T-cell (primary cell): Measurements from ENCODE around the gene F11. TPM values are rescaled to one million over a fixed set of nuclear protein-coding genes. Genes with fewer than 3 reads are reported as not detected.
"Not testable (repeated sequence)": the region's sequence is repeated elsewhere in the genome, so short reads cannot be mapped to it uniquely, and the experiment has no call there.

ENCODE experiments used
- ATAC-seq, 4 experiments: fragments of 200-7000 bp in 3 of 4; fragments of 150-1000 bp in 1 of 4; cut with Tn5 transposase; replicated peaks in 1 of 4; 1 replicate in 3 of 4; 2 replicates in 1 of 4; pipeline ENCODE4 v1.10.0; 2021; ENCODE audit warnings: moderate library complexity in 3 of 4, mild to moderate bottlenecking in 2 of 4, moderate number of reproducible peaks in 1 of 4
- CTCF ChIA-PET, 2 donors: fragments of 300-600 bp; sonication (Branson Sonifier 250); formaldehyde crosslinking; loops; one replicate each; lab custom pipeline; 2022; ENCODE audit warnings: antibody characterized with exemption in 2 of 2; lab: Charles Lee
- POLR2A ChIA-PET, 2 donors: fragments of 300-600 bp; sonication (Branson Sonifier 250); formaldehyde crosslinking; loops; one replicate each; lab custom pipeline; 2022; ENCODE audit warnings: antibody characterized with exemption in 2 of 2; lab: Charles Lee
- DNase-seq, 35 experiments: peaks; one replicate each; pipeline versions ENCODE4 v3.0.0 to v3.0.0-alpha.2; 2013 to 2023
- H3K27ac ChIP-seq: one replicate; pipeline ENCODE4 v1.5.1; 2013; ENCODE audit warnings: low read length
- H3K27me3 ChIP-seq, 2 experiments: replicated peaks in 1 of 2; 1 replicate in 1 of 2; 2 replicates in 1 of 2; pipeline versions ENCODE4 v1.6.1 to v1.7.0; 2013; ENCODE audit warnings: low read length in 1 of 2, mixed read lengths in 1 of 2; ENCODE audit not compliant: control insufficient read depth in 2 of 2, insufficient read depth in 2 of 2; ENCODE audit errors: extremely low read depth in 1 of 2
- H3K36me3 ChIP-seq, 2 donors: 1 replicate in 1 of 2; 2 replicates in 1 of 2; pipeline versions ENCODE4 v1.6.1 to v1.7.0; 2013; ENCODE audit warnings: low read length in 1 of 2; ENCODE audit not compliant: control insufficient read depth in 2 of 2, insufficient read depth in 1 of 2; ENCODE audit errors: extremely low read depth in 1 of 2
- H3K4me1 ChIP-seq, 2 experiments: 1 replicate in 1 of 2; 2 replicates in 1 of 2; pipeline versions ENCODE4 v1.6.1 to v1.7.0; 2013; ENCODE audit warnings: low read length in 2 of 2, mixed read lengths in 1 of 2; ENCODE audit not compliant: insufficient read depth in 2 of 2, control insufficient read depth in 1 of 2; ENCODE audit errors: extremely low read depth in 1 of 2
- H3K4me3 ChIP-seq, 2 donors: 1 replicate in 1 of 2; 2 replicates in 1 of 2; pipeline versions ENCODE4 v1.5.1 to v1.7.0; 2013; ENCODE audit warnings: mild to moderate bottlenecking in 2 of 2, low read length in 1 of 2, moderate library complexity in 1 of 2; ENCODE audit not compliant: control insufficient read depth in 1 of 2; ENCODE audit errors: extremely low read depth in 1 of 2
- H3K9me3 ChIP-seq: 2 replicates; pipeline ENCODE4 v1.7.0; 2013
- H3K27ac Mint-ChIP-seq, 2 donors: one replicate each; pipeline ENCODE4 v1.8.0; 2020 to 2021; ENCODE audit warnings: mild to moderate bottlenecking in 2 of 2, mixed read lengths in 2 of 2
- H3K27me3 Mint-ChIP-seq, 2 donors: one replicate each; pipeline ENCODE4 v1.8.0; 2021 to 2022; ENCODE audit warnings: mixed read lengths in 2 of 2
- H3K36me3 Mint-ChIP-seq: one replicate; pipeline ENCODE4 v1.8.0; 2021; ENCODE audit warnings: mixed read lengths
- H3K4me1 Mint-ChIP-seq, 3 donors: one replicate each; pipeline ENCODE4 v1.8.0; 2020 to 2022; ENCODE audit warnings: mixed read lengths in 3 of 3, mild to moderate bottlenecking in 1 of 3
- H3K4me3 Mint-ChIP-seq, 3 donors: one replicate each; pipeline ENCODE4 v1.8.0; 2020 to 2022; ENCODE audit warnings: mild to moderate bottlenecking in 3 of 3, mixed read lengths in 3 of 3, moderate library complexity in 3 of 3
- H3K9me3 Mint-ChIP-seq, 3 donors: one replicate each; pipeline ENCODE4 v1.8.0; 2020 to 2022; ENCODE audit warnings: mixed read lengths in 3 of 3
- WGBS: methylation state at CpG from one replicate; pipeline ENCODE4 v1.1.5; 2013; ENCODE audit warnings: missing lambda C conversion rate; ENCODE audit not compliant: insufficient coverage; 5-methylcytosine and 5-hydroxymethylcytosine counted together
- total RNA-seq, 35 experiments: library from RNA in 6 of 35; stranded (reverse) in 6 of 35; fragments of 120-200 nt in 1 of 35; gene quantifications; one replicate each; pipeline versions ENCODE4 v1.2.1 to v1.2.4 and lab custom pipeline; 2013 to 2026

F11 gene
- total RNA-seq, 5 donors from 2014 or later (not counting 1 experiment from before 2014, with no cell fraction given) = 0.38 TPM; not detected in 4

DNA sequence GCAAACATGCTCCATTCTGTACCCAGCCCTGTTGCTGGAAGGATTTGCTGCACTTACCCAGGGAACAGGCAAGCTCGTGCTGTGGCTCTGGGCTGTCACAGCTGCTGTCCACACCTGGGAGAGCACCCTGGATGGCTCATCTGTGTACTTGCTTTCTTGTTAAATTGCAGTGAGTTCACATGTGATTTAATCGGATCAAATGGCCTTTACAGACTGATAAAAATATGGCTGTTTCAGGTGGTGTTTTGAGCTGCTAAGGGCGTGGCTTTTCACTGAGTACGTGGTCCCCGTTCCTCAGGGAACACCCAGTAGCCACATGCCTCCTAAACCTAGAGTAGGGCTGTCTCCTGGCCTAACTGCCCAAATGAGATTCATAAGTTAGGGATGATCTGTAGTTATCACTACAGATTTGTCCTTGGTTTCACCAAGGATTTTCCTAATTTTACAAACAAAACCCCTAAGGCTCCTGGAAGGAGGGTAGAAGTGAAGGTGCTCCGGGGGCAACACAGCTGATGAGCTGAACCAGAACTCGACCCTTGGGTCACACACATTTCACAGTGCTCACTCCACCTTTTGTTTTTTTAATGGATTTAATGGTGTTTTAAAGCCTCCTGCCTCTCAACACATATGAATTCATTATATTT is 25.0 kb upstream of the F11 start:
- Histone ChIP-seq H3K27me3 (no peaks in the 10 kb centered on the region), H3K36me3 (no peaks in the 10 kb centered on the region), H3K9me3 (no peaks in the 10 kb centered on the region), H3K4me3 (no peak overlapping the region), H3K4me1 (no peaks in the 10 kb centered on the region), H3K27ac (no peak overlapping the region)
- Mint-ChIP-seq H3K27ac (no peak overlapping the region), H3K36me3 (peaks cover 35% of the 10 kb centered on the region), H3K4me3 (no peak overlapping the region), H3K27me3 (no peaks in the 10 kb centered on the region), H3K9me3 (peaks cover 2 to 5% (median 2%) of the 10 kb centered on the region in 3 donors), H3K4me1 (no peaks in the 10 kb centered on the region)
- POLR2A ChIA-PET = no interaction called here
- CTCF ChIA-PET = no interaction called here
- DNase-seq (no peak), ATAC-seq (no peak)
- WGBS = 78% methylated on average over 4 of the region's 7 CpGs

DNA sequence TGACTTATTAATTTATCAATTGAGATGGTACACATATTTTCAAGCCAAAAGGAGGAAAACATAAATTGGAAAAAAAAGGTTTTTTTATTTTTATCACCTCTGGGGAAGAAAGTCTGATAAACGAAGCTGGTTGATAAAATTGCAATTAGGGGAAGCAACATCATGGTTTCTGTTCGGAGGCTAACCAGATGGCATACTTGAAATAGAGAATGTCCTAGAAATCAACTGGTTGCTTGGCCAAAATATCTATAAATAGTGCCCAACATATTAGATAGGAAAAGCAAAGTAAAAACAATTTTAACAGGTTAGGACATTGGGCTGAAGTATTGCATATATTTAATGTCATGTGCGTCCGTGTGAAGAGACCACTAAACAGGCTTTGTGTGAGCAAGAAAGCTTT is 24.4 kb upstream of the F11 start:
- ATAC-seq (no peak), DNase-seq (no peak)
- no peak overlapping the region for H3K4me3 ChIP-seq
- Mint-ChIP-seq H3K36me3 (peaks cover 35% of the 10 kb centered on the region), H3K4me1 (no peaks in the 10 kb centered on the region), H3K27ac (no peak overlapping the region), H3K4me3 (no peak overlapping the region), H3K9me3 (peaks cover 2 to 9% (median 8%) of the 10 kb centered on the region in 3 donors), H3K27me3 (no peaks in the 10 kb centered on the region)
- no peak overlapping the region for H3K27ac ChIP-seq
- no peaks in the 10 kb centered on the region for H3K36me3 ChIP-seq
- H3K9me3 ChIP-seq = no peaks in the 10 kb centered on the region
- no peaks in the 10 kb centered on the region for H3K27me3 ChIP-seq
- POLR2A ChIA-PET = no interaction called here
- no peaks in the 10 kb centered on the region for H3K4me1 ChIP-seq
- 94% methylated on average over 3 of the region's 4 CpGs for WGBS
- CTCF ChIA-PET = no interaction called here

DNA sequence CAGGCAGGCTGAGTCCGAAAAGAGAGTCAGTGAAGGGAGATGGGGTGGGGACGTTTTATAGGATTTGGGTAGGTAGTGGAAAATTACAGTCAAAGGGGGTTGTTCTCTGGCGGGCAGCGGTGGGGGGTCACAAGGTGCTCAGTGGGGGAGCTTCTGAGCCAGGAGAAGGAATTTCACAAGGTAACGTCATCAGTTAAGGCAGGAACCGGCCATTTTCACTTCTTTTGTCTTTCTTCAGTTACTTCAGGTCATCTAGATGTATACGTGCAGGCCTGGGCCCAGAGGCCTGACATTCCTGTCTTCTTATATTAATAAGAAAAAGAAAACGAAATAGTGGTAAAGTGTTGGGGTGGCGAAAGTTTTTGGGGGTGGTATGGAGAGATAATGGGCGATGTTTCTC is 24.0 kb upstream of the F11 start:
- H3K4me1 Mint-ChIP-seq, ATAC-seq, POLR2A ChIA-PET, H3K4me3 ChIP-seq, H3K9me3 ChIP-seq, H3K27ac ChIP-seq, CTCF ChIA-PET, H3K27me3 ChIP-seq, H3K4me1 ChIP-seq, H3K27ac Mint-ChIP-seq, H3K27me3 Mint-ChIP-seq, DNase-seq, H3K36me3 ChIP-seq, H3K4me3 Mint-ChIP-seq: not testable (repeated sequence)
- Mint-ChIP-seq H3K36me3 (peaks cover 38% of the 10 kb centered on the region), H3K9me3 (peaks cover 2 to 11% (median 9%) of the 10 kb centered on the region in 3 donors)
- WGBS = 71% methylated on average over 5 of the region's 10 CpGs

DNA sequence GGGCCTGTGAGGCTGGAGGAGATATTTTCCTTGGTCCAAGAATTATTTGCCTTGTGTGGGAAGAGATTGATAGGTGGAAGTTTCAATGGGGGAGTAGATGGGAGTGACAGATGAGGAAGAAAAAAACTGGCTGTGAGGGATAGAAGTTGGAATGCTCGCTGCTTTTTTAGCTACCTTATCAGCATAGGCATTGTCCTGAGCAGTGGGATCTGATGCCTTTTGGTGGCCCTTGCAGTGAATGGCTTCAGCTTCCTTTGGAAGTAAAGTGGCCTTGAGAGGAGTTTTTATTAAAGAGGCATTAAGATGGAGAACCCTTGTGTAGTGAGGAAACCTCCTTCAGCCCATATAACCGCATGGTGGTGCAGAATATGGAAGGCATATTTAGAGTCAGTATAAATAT is 22.7 kb upstream of the F11 start:
- Histone ChIP-seq H3K4me1 (no peaks in the 10 kb centered on the region), H3K27ac (no peak overlapping the region), H3K27me3 (no peaks in the 10 kb centered on the region), H3K4me3 (no peak overlapping the region), H3K9me3 (no peaks in the 10 kb centered on the region), H3K36me3 (no peaks in the 10 kb centered on the region)
- Mint-ChIP-seq H3K27ac (no peak overlapping the region), H3K4me1 (no peaks in the 10 kb centered on the region), H3K4me3 (no peak overlapping the region), H3K36me3 (peaks cover 32% of the 10 kb centered on the region), H3K9me3 (peaks cover 2 to 11% (median 9%) of the 10 kb centered on the region in 3 donors), H3K27me3 (no peaks in the 10 kb centered on the region)
- 56% methylated on average over 1 of the region's 2 CpGs for WGBS
- POLR2A ChIA-PET = no interaction called here
- DNase-seq (no peak), ATAC-seq (no peak)
- CTCF ChIA-PET = no interaction called here

DNA sequence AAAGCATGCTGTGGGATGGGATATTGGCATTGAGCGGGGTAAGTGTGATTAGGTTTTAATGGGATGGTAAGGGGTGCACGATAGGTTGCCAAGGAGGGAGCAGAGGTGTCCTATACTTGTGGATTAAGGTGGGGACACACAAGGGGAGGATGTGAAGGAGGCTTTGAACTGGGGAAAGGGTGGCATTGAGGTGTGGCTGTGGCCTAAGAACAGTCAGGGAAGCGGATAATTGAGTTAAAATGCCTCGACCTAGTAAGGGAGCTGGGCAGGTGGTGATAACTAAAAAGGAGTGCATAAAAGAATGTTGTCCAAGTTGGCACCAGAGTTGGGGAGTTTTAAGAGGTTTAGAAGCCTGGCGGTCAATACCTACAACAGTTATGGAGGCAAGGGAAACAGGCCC is 21.2 kb upstream of the F11 start:
- Mint-ChIP-seq H3K9me3 (peaks cover 2 to 11% (median 9%) of the 10 kb centered on the region in 3 donors), H3K4me1 (no peaks in the 10 kb centered on the region), H3K27ac (no peak overlapping the region), H3K4me3 (no peak overlapping the region), H3K36me3 (peaks cover 28% of the 10 kb centered on the region), H3K27me3 (no peaks in the 10 kb centered on the region)
- no peaks in the 10 kb centered on the region for H3K4me1 ChIP-seq
- whole genome bisulfite sequencing = 57% methylated on average over 4 of the region's 5 CpGs
- H3K9me3 ChIP-seq = no peaks in the 10 kb centered on the region
- H3K36me3 ChIP-seq = no peaks in the 10 kb centered on the region
- CTCF ChIA-PET = no interaction called here
- no peak overlapping the region for H3K27ac ChIP-seq
- H3K4me3 ChIP-seq = no peak overlapping the region
- no peaks in the 10 kb centered on the region for H3K27me3 ChIP-seq
- no peak for DNase-seq
- no peak for ATAC-seq
- POLR2A ChIA-PET = no interaction called here

DNA sequence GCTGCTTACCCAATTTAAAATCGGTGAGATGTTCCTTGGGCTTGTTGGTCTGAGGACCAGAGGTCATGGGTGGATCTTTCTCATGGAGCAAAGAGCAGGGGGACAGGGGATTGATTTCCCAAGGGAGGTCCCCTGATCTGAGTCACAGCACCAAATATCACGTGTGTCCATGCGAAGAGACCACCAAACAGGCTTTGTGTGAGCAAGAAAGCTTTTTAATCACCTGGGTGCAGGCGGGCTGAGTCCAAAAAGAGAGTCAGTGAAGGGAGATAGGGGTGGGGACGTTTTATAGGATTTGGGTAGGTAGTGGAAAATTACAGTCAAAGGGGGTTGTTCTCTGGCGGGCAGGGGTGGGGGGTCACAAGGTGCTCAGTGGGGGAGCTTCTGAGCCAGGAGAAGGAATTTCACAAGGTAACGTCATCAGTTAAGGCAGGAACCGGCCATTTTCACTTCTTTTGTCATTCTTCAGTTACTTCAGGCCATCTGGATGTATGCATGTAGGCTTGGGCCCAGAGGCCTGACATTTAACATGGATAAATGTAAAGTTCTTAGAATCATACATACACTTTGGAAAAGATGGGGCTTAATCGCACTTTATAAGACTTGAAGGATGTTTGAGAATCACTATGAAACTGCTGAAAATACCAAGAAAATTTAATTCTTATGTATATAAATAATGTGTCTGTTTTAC is 18.8 kb upstream of the F11 start:
- H3K27ac Mint-ChIP-seq, H3K4me3 Mint-ChIP-seq, H3K4me3 ChIP-seq, POLR2A ChIA-PET, H3K27me3 Mint-ChIP-seq, DNase-seq, H3K36me3 ChIP-seq, CTCF ChIA-PET, H3K27ac ChIP-seq, H3K4me1 Mint-ChIP-seq, H3K27me3 ChIP-seq, H3K9me3 ChIP-seq, H3K4me1 ChIP-seq, ATAC-seq: not testable (repeated sequence)
- WGBS = 79% methylated on average over 6 of the region's 9 CpGs
- peaks cover 35% of the 10 kb centered on the region for H3K36me3 Mint-ChIP-seq
- H3K9me3 Mint-ChIP-seq = peaks cover 2 to 11% (median 9%) of the 10 kb centered on the region in 3 donors
